K562 (cell line): ENCODE data around the gene SHH. TPM values are rescaled to one million over a fixed set of nuclear protein-coding genes. Genes with fewer than 3 reads are reported as not detected.

Experiments
- AFF4 ChIP-seq: sonication (generic); formaldehyde crosslinking; IDR thresholded peaks from 2 replicates; pipeline ENCODE4 v1.8.0; 2023; ENCODE audit warnings: mild to moderate bottlenecking, missing genetic modification reagents
- GTF2F1 ChIP-seq: IDR thresholded peaks from 2 replicates; pipeline ENCODE4 v1.6.1; 2011; ENCODE audit warnings: low read depth, low read length, improper control_type of control experiment
- HNRNPH1 ChIP-seq: fragments of 200-400 bp; formaldehyde crosslinking; optimal IDR thresholded peaks from 2 replicates; pipeline ENCODE3; 2017; ENCODE audit warnings: low read depth, mild to moderate bottlenecking, low read length, moderate library complexity
- KLF6 ChIP-seq: fragments of 250-450 bp; sonication (Bioruptor Pico); IDR thresholded peaks from 2 replicates; pipeline ENCODE4 v1.4.0; 2020; ENCODE audit warnings: mild to moderate bottlenecking, moderate library complexity, borderline replicate concordance
- MED1 ChIP-seq: sonication (generic); formaldehyde crosslinking; IDR thresholded peaks from 2 replicates; pipeline ENCODE4 v1.8.1; 2023; ENCODE audit warnings: missing genetic modification reagents, borderline replicate concordance
- RB1 ChIP-seq: fragments of 450-650 bp; IDR thresholded peaks from 2 replicates; pipeline ENCODE4 v1.6.1; 2017; ENCODE audit warnings: low read depth, mild to moderate bottlenecking
- SMAD2 ChIP-seq: fragments of 150-350 bp; IDR thresholded peaks from 2 replicates; pipeline ENCODE4 v1.6.1; 2014; ENCODE audit warnings: low read depth, mild to moderate bottlenecking, low read length
- STAT5B ChIP-seq: fragments of 250-450 bp; sonication (Bioruptor Pico); IDR thresholded peaks from 2 replicates; pipeline ENCODE4 v1.8.0; 2021; ENCODE audit warnings: mild to moderate bottlenecking, inconsistent platforms
- ZBTB8A ChIP-seq: fragments of 450-650 bp; IDR thresholded peaks from 2 replicates; pipeline ENCODE4 v1.6.1; 2018; ENCODE audit warnings: mild to moderate bottlenecking, moderate library complexity; ENCODE audit not compliant: partially characterized antibody
- ZNF785 ChIP-seq: fragments of 250-450 bp; sonication (Bioruptor Pico); IDR thresholded peaks from 2 replicates; pipeline ENCODE4 v1.4.0; 2020; ENCODE audit warnings: mild to moderate bottlenecking
- polyA plus RNA-seq, 8 experiments: library from polyadenylated mRNA; depleted of rRNA in 4 of 8; stranded (reverse) in 5 of 8; unstranded in 3 of 8; fragments of >200 nt; fragmentation: Nextera tagmentation in 2 of 8; fragmentation: Illumina TruSeq in 1 of 8; extraction: Ambion mirVana in 2 of 8; extraction: Trizol in 1 of 8; gene quantifications; 2 replicates each; pipeline versions ENCODE4 v1.2.1 to v1.2.3, GENCODE V29; 2011 to 2014; ENCODE audit warnings: inconsistent platforms in 1 of 8, missing spikeins in 1 of 8
- total RNA-seq, 7 experiments: library from RNA; depleted of rRNA in 6 of 7; stranded (reverse); fragments of >200 nt in 6 of 7; fragmentation: Illumina TruSeq in 2 of 7; extraction: Trizol in 2 of 7; gene quantifications; 2 replicates each; pipeline versions ENCODE4 v1.2.1 to v1.2.3, GENCODE V29; 2011 to 2021; ENCODE audit warnings: low replicate concordance in 1 of 7
- TF ChIP-seq, protein P1 (sequence below): fragments of 250-450 bp; sonication (Bioruptor Pico); IDR thresholded peaks from 2 replicates; pipeline ENCODE4 v1.5.0; 2021

The SHH gene
- total and polyA plus RNA-seq, 9 of the 15 experiments (the other 6 are each of a cell fraction or from before 2014, with no cell fraction given): 0.09 TPM; not detected in 8

- TF ChIP-seq AFF4: no peak
- TF ChIP-seq ZNF785 (CRISPR knock-in tag): no peak
- TF ChIP-seq ZBTB8A: no peak
- no peak for TF ChIP-seq RB1
- TF ChIP-seq, protein P1, sequence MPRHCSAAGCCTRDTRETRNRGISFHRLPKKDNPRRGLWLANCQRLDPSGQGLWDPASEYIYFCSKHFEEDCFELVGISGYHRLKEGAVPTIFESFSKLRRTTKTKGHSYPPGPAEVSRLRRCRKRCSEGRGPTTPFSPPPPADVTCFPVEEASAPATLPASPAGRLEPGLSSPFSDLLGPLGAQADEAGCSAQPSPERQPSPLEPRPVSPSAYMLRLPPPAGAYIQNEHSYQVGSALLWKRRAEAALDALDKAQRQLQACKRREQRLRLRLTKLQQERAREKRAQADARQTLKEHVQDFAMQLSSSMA (CRISPR knock-in tag): no peak
- TF ChIP-seq KLF6 (CRISPR knock-in tag): no peak
- TF ChIP-seq STAT5B (CRISPR knock-in tag): no peak
- TF ChIP-seq HNRNPH1: no peak
- TF ChIP-seq MED1 (CRISPR knock-in tag): no peak
- no peak for TF ChIP-seq SMAD2
- no peak for TF ChIP-seq GTF2F1
Observed at GRCh38 chr7:155816192-155816508, 3.9 kb upstream of the SHH start (continued).
